ENCODE results near the gene MKI67.

MKI67 gene

GRCh38 chr10:128125416-128125943, 743 bp downstream of the MKI67 start:
- Histone ChIP-seq H3K9me3 (ENCODE audit: control insufficient read depth in 5 of 5, low read length in 5 of 5) (no peaks in the 10 kb centered on the region), H3K27ac (ENCODE audit: low read depth, low read length) (no peak overlapping the region), H3K36me3 (ENCODE audit: control insufficient read depth in 5 of 5, insufficient read depth in 5 of 5, low read length in 5 of 5) (no peaks in the 10 kb centered on the region), H3K4me3 (ENCODE audit: low read depth in 1 of 5, low read length in 5 of 5) (peak overlapping the region in 3 of 5 donors; percentile 58 to 72 (median 65)), H3K4me1 (ENCODE audit: control insufficient read depth in 5 of 5, insufficient read depth in 5 of 5, low read length in 5 of 5) (peaks cover 2 to 21% (median 15%) of the 10 kb centered on the region in 5 donors), H3K27me3 (ENCODE audit: control insufficient read depth in 5 of 5, insufficient read depth in 4 of 5, low read length in 5 of 5) (peaks cover 14 to 31% (median 20%) of the 10 kb centered on the region in 5 donors), H3K9ac (ENCODE audit: low read length in 5 of 5) (peak overlapping the region in 1 of 5 donors; percentile 35)

DNA sequence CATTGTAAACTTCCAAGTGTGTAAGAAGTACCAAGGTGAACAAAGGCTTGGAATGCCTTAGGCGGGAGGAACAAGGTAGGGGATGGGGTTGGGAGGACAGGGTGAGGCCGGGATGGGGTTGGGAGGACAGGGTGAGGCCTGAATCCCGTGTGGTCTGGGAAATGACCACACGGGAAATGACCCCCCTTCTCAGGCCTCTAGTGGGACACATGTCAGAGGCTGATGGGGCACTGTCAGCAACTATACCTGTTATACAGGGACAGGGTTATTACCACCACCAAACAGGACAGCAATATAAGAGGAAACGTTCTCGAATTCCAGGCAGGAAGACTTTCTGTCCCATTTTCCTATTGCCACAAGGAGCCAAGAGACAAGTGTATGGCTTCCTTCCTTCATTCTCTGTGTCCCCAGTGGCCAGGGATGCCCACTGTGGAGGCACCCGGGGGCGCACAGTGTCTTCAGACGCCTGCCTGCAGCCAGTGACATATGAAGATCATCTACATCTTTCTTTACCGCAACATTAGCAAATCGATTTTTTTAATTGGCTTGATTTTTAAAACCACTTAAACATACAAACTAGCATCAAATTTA, 1.3 kb downstream of the MKI67 start:
- Histone ChIP-seq H3K4me1 (ENCODE audit: control insufficient read depth in 5 of 5, insufficient read depth in 5 of 5, low read length in 5 of 5) (peaks cover 2 to 21% (median 15%) of the 10 kb centered on the region in 5 donors), H3K27me3 (ENCODE audit: control insufficient read depth in 5 of 5, insufficient read depth in 4 of 5, low read length in 5 of 5) (peaks cover 14 to 31% (median 20%) of the 10 kb centered on the region in 5 donors), H3K9ac (ENCODE audit: low read length in 5 of 5) (no peak overlapping the region)

GRCh38 chr10:128123846-128124245, 2.4 kb downstream of the MKI67 start:
- peaks cover 14 to 35% (median 20%) of the 10 kb centered on the region in 5 donors for H3K27me3 ChIP-seq (ENCODE audit: control insufficient read depth in 5 of 5, insufficient read depth in 4 of 5, low read length in 5 of 5)
- H3K9me3 ChIP-seq (ENCODE audit: control insufficient read depth in 5 of 5, low read length in 5 of 5): no peaks in the 10 kb centered on the region

More for the DNA sequence above, 1.3 kb downstream of the MKI67 start:
- H3K4me3 ChIP-seq (ENCODE audit: low read depth in 1 of 5, low read length in 5 of 5): peak overlapping the region in 1 of 5 donors; percentile 72
- no peaks in the 10 kb centered on the region for H3K9me3 ChIP-seq (ENCODE audit: control insufficient read depth in 5 of 5, low read length in 5 of 5)
- no peak overlapping the region for H3K27ac ChIP-seq (ENCODE audit: low read depth, low read length)
- no peaks in the 10 kb centered on the region for H3K36me3 ChIP-seq (ENCODE audit: control insufficient read depth in 5 of 5, insufficient read depth in 5 of 5, low read length in 5 of 5)

GRCh38 chr10:128122931-128123330, 3.3 kb downstream of the MKI67 start:
- Histone ChIP-seq H3K4me1 (ENCODE audit: control insufficient read depth in 5 of 5, insufficient read depth in 5 of 5, low read length in 5 of 5) (peaks cover 2 to 21% (median 15%) of the 10 kb centered on the region in 5 donors), H3K36me3 (ENCODE audit: control insufficient read depth in 5 of 5, insufficient read depth in 5 of 5, low read length in 5 of 5) (no peaks in the 10 kb centered on the region), H3K9ac (ENCODE audit: low read length in 5 of 5) (no peak overlapping the region), H3K27ac (ENCODE audit: low read depth, low read length) (no peak overlapping the region), H3K27me3 (ENCODE audit: control insufficient read depth in 5 of 5, insufficient read depth in 4 of 5, low read length in 5 of 5) (peaks cover 14 to 35% (median 20%) of the 10 kb centered on the region in 5 donors), H3K4me3 (ENCODE audit: low read depth in 1 of 5, low read length in 5 of 5) (no peak overlapping the region), H3K9me3 (ENCODE audit: control insufficient read depth in 5 of 5, low read length in 5 of 5) (no peaks in the 10 kb centered on the region)

More at GRCh38 chr10:128123846-128124245, 2.4 kb downstream of the MKI67 start:
- H3K4me3 ChIP-seq (ENCODE audit: low read depth in 1 of 5, low read length in 5 of 5): no peak overlapping the region
- H3K27ac ChIP-seq (ENCODE audit: low read depth, low read length): no peak overlapping the region
- no peaks in the 10 kb centered on the region for H3K36me3 ChIP-seq (ENCODE audit: control insufficient read depth in 5 of 5, insufficient read depth in 5 of 5, low read length in 5 of 5)
- peaks cover 2 to 21% (median 15%) of the 10 kb centered on the region in 5 donors for H3K4me1 ChIP-seq (ENCODE audit: control insufficient read depth in 5 of 5, insufficient read depth in 5 of 5, low read length in 5 of 5)
- no peak overlapping the region for H3K9ac ChIP-seq (ENCODE audit: low read length in 5 of 5)

DNA sequence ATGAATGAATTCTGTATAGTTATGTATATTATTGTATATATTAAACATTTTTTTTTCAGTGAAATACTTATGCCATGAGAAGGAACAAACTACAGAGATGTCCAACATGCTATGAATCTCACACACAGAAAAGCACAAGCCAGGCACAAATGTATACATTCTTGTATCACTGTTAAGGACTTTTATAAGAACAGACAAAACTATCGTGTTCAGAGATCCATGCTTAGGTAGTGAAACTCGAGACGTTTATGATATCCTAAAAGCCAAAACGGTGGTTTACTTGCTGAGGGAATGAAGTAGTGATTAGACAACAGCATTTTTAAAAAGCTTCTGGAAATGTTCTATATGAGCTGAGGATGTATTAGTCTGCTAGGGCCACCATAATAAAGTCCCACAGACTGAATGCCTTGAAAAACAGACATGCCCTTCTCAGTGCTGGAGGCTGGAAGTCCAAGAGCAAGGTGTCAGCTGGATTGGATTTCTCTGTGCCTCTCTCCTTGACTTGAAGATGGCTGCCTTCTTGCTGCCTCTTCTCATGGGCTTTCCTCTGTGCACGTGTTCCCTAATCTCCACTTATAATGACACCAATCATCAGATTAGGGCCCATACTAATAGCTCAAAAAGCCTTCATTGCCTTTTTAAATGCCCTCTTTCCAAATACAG, 4.3 kb downstream of the MKI67 start:
- H3K9ac ChIP-seq (ENCODE audit: low read length in 5 of 5): no peak overlapping the region
- no peak overlapping the region for H3K4me3 ChIP-seq (ENCODE audit: low read depth in 1 of 5, low read length in 5 of 5)
- no peaks in the 10 kb centered on the region for H3K36me3 ChIP-seq (ENCODE audit: control insufficient read depth in 5 of 5, insufficient read depth in 5 of 5, low read length in 5 of 5)
- peaks cover 2 to 19% (median 14%) of the 10 kb centered on the region in 5 donors for H3K4me1 ChIP-seq (ENCODE audit: control insufficient read depth in 5 of 5, insufficient read depth in 5 of 5, low read length in 5 of 5)
- H3K27me3 ChIP-seq (ENCODE audit: control insufficient read depth in 5 of 5, insufficient read depth in 4 of 5, low read length in 5 of 5): peaks cover 12 to 30% (median 19%) of the 10 kb centered on the region in 5 donors
- H3K27ac ChIP-seq (ENCODE audit: low read depth, low read length): no peak overlapping the region
- no peaks in the 10 kb centered on the region for H3K9me3 ChIP-seq (ENCODE audit: control insufficient read depth in 5 of 5, low read length in 5 of 5)

- no peak overlapping the region for H3K4me3 ChIP-seq (ENCODE audit: low read depth in 1 of 5, low read length in 5 of 5)
- no peak overlapping the region for H3K9ac ChIP-seq (ENCODE audit: low read length in 5 of 5)
- peaks cover 0 to 8% (median 0%) of the 10 kb centered on the region in 5 donors for H3K27me3 ChIP-seq (ENCODE audit: control insufficient read depth in 5 of 5, insufficient read depth in 4 of 5, low read length in 5 of 5)
- H3K9me3 ChIP-seq (ENCODE audit: control insufficient read depth in 5 of 5, low read length in 5 of 5): no peaks in the 10 kb centered on the region
- no peaks in the 10 kb centered on the region for H3K36me3 ChIP-seq (ENCODE audit: control insufficient read depth in 5 of 5, insufficient read depth in 5 of 5, low read length in 5 of 5)
- no peaks in the 10 kb centered on the region for H3K4me1 ChIP-seq (ENCODE audit: control insufficient read depth in 5 of 5, insufficient read depth in 5 of 5, low read length in 5 of 5)
- no peak overlapping the region for H3K27ac ChIP-seq (ENCODE audit: low read depth, low read length)
Observed at GRCh38 chr10:128116851-128117615, 9.2 kb downstream of the MKI67 start.

GRCh38 chr10:128116187-128116586, 10.0 kb downstream of the MKI67 start:
- H3K4me1 ChIP-seq (ENCODE audit: control insufficient read depth in 5 of 5, insufficient read depth in 5 of 5, low read length in 5 of 5): no peaks in the 10 kb centered on the region
- H3K36me3 ChIP-seq (ENCODE audit: control insufficient read depth in 5 of 5, insufficient read depth in 5 of 5, low read length in 5 of 5): no peaks in the 10 kb centered on the region
- no peaks in the 10 kb centered on the region for H3K9me3 ChIP-seq (ENCODE audit: control insufficient read depth in 5 of 5, low read length in 5 of 5)
- no peak overlapping the region for H3K27ac ChIP-seq (ENCODE audit: low read depth, low read length)
- H3K4me3 ChIP-seq (ENCODE audit: low read depth in 1 of 5, low read length in 5 of 5): no peak overlapping the region
- H3K27me3 ChIP-seq (ENCODE audit: control insufficient read depth in 5 of 5, insufficient read depth in 4 of 5, low read length in 5 of 5): peaks cover 0 to 4% (median 0%) of the 10 kb centered on the region in 5 donors
- H3K9ac ChIP-seq (ENCODE audit: low read length in 5 of 5): no peak overlapping the region

DNA sequence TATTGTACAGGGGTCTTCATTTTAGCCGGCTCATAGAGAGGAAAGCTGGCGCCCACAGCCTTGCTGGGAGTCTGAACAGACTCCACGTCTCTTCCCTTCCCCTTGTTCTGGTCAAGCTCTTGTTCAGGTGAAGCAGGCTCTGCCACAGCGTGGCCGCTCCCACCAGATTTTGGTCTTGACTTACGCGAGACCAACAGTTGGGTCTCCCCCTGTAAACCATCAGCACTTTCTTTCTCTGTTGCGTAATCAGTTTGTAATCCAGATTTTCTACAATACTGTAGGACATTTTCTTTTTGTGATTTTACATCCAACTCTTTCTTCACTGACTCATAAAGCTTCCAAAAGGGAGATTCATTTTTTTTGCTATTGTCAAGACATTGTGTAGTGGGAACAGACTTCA, 10.9 kb downstream of the MKI67 start:
- no peaks in the 10 kb centered on the region for H3K36me3 ChIP-seq (ENCODE audit: control insufficient read depth in 5 of 5, insufficient read depth in 5 of 5, low read length in 5 of 5)
- peaks cover 0 to 4% (median 0%) of the 10 kb centered on the region in 5 donors for H3K27me3 ChIP-seq (ENCODE audit: control insufficient read depth in 5 of 5, insufficient read depth in 4 of 5, low read length in 5 of 5)
- no peaks in the 10 kb centered on the region for H3K4me1 ChIP-seq (ENCODE audit: control insufficient read depth in 5 of 5, insufficient read depth in 5 of 5, low read length in 5 of 5)
- H3K9ac ChIP-seq (ENCODE audit: low read length in 5 of 5): no peak overlapping the region
- H3K9me3 ChIP-seq (ENCODE audit: control insufficient read depth in 5 of 5, low read length in 5 of 5): no peaks in the 10 kb centered on the region
- H3K27ac ChIP-seq (ENCODE audit: low read depth, low read length): no peak overlapping the region
- no peak overlapping the region for H3K4me3 ChIP-seq (ENCODE audit: low read depth in 1 of 5, low read length in 5 of 5)

DNA sequence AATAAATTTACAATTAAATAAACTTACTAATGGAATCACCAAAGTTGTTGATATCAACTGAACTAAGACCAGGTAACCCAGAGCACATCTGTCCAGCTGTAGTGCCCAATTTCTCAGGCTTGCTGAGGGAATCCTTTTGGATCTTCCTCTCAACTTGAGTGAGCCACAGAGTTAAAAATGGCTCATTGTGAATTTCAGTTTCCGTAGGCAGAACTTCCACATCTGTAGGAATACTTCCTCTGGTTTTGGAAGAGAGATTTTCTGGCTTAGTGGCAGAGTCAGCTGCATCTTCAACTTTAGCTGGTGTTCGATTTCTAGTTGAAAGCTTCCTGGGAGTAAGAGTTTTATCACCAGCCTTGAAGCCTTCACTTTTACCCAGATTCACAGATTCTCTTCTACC, 11.3 kb downstream of the MKI67 start:
- Histone ChIP-seq H3K27me3 (ENCODE audit: control insufficient read depth in 5 of 5, insufficient read depth in 4 of 5, low read length in 5 of 5) (peaks cover 0 to 4% (median 0%) of the 10 kb centered on the region in 5 donors), H3K9ac (ENCODE audit: low read length in 5 of 5) (no peak overlapping the region), H3K4me1 (ENCODE audit: control insufficient read depth in 5 of 5, insufficient read depth in 5 of 5, low read length in 5 of 5) (no peaks in the 10 kb centered on the region), H3K4me3 (ENCODE audit: low read depth in 1 of 5, low read length in 5 of 5) (no peak overlapping the region), H3K36me3 (ENCODE audit: control insufficient read depth in 5 of 5, insufficient read depth in 5 of 5, low read length in 5 of 5) (no peaks in the 10 kb centered on the region), H3K9me3 (ENCODE audit: control insufficient read depth in 5 of 5, low read length in 5 of 5) (no peaks in the 10 kb centered on the region), H3K27ac (ENCODE audit: low read depth, low read length) (no peak overlapping the region)

Measured in subcutaneous abdominal adipose tissue (tissue), 5 donors.